Psoas muscle (tissue), 8 donors: ENCODE measurements around the gene COL23A1. TPM values are rescaled to one million over a fixed set of nuclear protein-coding genes. Genes with fewer than 3 reads are reported as not detected.

Experiments
- ATAC-seq, 4 donors: fragments of 200-7000 bp; cut with Tn5 transposase; one replicate each; pipeline ENCODE4 v1.9.1; 2020; ENCODE audit warnings: moderate library complexity in 3 of 4, mild to moderate bottlenecking in 2 of 4
- DNase-seq, 2 donors: peaks; one replicate each; pipeline ENCODE4 v3.0.0-alpha.2; 2020
- H3K27ac ChIP-seq: fragments of 200-600 bp; one replicate; pipeline ENCODE4 v1.8.0; 2022
- H3K27me3 ChIP-seq, 3 donors: fragments of 200-600 bp in 1 of 3; one replicate each; pipeline versions ENCODE4 v1.6.1 to v1.8.0; 2013 to 2022; ENCODE audit warnings: low read length in 2 of 3, mild to moderate bottlenecking in 2 of 3, moderate library complexity in 1 of 3; ENCODE audit not compliant: insufficient read depth in 3 of 3
- H3K36me3 ChIP-seq, 2 donors: fragments of 200-600 bp in 1 of 2; one replicate each; pipeline versions ENCODE4 v1.6.1 to v1.8.0; 2013 to 2022; ENCODE audit warnings: low read depth in 1 of 2, mild to moderate bottlenecking in 1 of 2, moderate library complexity in 1 of 2; ENCODE audit not compliant: insufficient read depth in 1 of 2
- H3K4me1 ChIP-seq: fragments of 200-600 bp; one replicate; pipeline ENCODE4 v1.8.0; 2022
- H3K4me3 ChIP-seq: fragments of 200-600 bp; one replicate; pipeline ENCODE4 v1.8.0; 2022; ENCODE audit warnings: mild to moderate bottlenecking
- H3K9me3 ChIP-seq: fragments of 200-600 bp; one replicate; pipeline ENCODE4 v1.8.0; 2022
- CTCF ChIP-seq: fragments of 200-600 bp; IDR thresholded peaks from one replicate; pipeline ENCODE4 v1.8.0; 2022; ENCODE audit warnings: antibody characterized with exemption
- WGBS, 3 donors: extraction: QIAGEN DNeasy Blood & Tissue Kit; methylation state at CpG; one replicate each; pipeline versions ENCODE4 v1.1.6 to v1.1.7; 2013; 5-methylcytosine and 5-hydroxymethylcytosine counted together
- intact Hi-C, 2 donors: fragments of 100-400 bp; cut with DNase I; formaldehyde crosslinking; loops; one replicate each; pipeline versions ENCODE4 v1.11.0 to v1.14.2; 2022
- polyA plus RNA-seq, 3 donors: library from polyadenylated mRNA; stranded (reverse); fragments of 200-250 nt; gene quantifications; one replicate each; pipeline ENCODE4 v1.2.3, GENCODE V29; 2013
- total RNA-seq, 4 donors: library from RNA; stranded (reverse); fragmentation: NEBNext Ultra II Directional in 2 of 4; extraction: Animal tissue kit (Norgen Biotek cat#: 25700) in 2 of 4; gene quantifications; one replicate each; pipeline versions ENCODE4 v1.2.1 to v1.2.4, GENCODE V29; 2021 to 2023
- donor health status: healthy with polysubstance abuse.
- donor health status: DM: no; HTN: no; CAD: no; lungs with moderate emphysema.
- donor health status: Bipolar disorder and iron deficiency.
- donor health status: healthy.
- donor health status: DM: yes; HTN: yes; CAD: no.
- donor health status: DM: no; HTN: no; CAD: no.
- donor health status: DM: no; HTN: no; CAD: no.
- donor health status: DM: yes; HTN: yes; CAD: no.

COL23A1 gene
- total and polyA plus RNA-seq, 7 donors: 0.66 to 3.0 (median 1.2) TPM

- peak; percentile 36 to 72 (median 60) for ATAC-seq
- peaks cover 4% of the 10 kb centered on the region for H3K4me1 ChIP-seq
- H3K9me3 ChIP-seq: peaks cover 2% of the 10 kb centered on the region
- intact Hi-C loops: loop anchor here in 1 of 2 donors (10.0 kb wide), 1 partner anchor 295 kb away; no protein-coding TSS in a partner anchor
- H3K27ac ChIP-seq: no peak overlapping the region
- TF ChIP-seq CTCF: no peak
- DNase-seq: peak; percentile 4 to 26
- peaks cover 0 to 46% (median 7%) of the 10 kb centered on the region in 3 donors for H3K27me3 ChIP-seq
- H3K36me3 ChIP-seq: no peaks in the 10 kb centered on the region
- 26 to 41% (median 32%) methylated on average over 11 of the region's 11 CpGs for WGBS, 3 donors
- no peak overlapping the region for H3K4me3 ChIP-seq
These were observed 300.8 kb downstream of the COL23A1 start for GRCh38 chr5:178289438-178289837.

DNA sequence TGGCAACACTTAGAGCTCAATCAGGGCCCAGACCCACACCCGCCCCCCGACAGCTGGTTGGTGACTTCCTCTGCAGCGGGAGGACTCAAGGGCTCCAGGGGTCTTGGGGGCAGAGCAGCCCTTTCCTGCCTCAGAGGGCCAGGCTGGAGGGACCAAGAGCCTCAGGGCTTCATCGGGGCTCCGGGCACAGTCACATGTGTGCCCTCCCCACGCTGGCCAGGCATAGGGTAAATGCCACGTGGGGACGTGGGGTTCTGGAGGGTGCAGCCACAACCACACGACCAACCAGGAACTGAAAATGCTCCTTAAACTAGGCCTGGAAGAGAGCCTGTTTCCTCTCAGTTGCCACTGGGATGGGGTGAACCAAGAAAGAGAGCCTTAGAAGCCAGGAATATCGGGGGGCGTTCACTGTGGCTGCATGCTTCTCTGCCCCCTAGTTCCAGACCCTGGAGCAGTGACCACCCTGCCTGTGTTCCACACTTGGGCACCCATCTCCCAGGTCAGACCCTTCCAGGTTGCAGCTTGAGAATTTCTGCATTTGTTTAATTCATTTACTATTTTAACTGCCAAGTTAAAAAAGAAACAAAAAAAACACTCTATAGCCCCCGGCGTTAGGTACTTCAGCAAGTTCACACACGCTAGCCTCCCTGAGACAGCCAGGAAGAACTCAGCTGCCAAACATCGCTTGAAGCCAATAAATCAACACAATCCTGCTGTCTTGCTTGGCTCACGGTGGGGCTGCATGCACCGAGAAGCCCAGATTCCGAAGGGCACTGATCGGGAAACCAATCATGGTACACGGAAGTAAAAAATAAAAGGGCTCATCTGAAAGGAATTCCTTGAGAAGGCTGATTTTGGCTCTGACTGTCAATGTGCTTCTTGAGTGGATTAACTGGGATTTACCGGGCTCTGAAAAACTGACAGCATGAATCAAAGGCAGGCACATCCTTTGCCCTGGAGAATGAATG lies 301.5 kb downstream of the COL23A1 start:
- Histone ChIP-seq H3K36me3 (no peaks in the 10 kb centered on the region), H3K27me3 (peaks cover 0 to 46% (median 7%) of the 10 kb centered on the region in 3 donors), H3K9me3 (peaks cover 10% of the 10 kb centered on the region), H3K27ac (no peak overlapping the region), H3K4me3 (no peak overlapping the region), H3K4me1 (peaks cover 4% of the 10 kb centered on the region)
- intact Hi-C loops: loop anchor here in 1 of 2 donors (10.0 kb wide), 1 partner anchor 296 kb away; no protein-coding TSS in a partner anchor
- DNase-seq: peak; percentile 2 to 45
- ATAC-seq: peak in 3 of 4 donors; percentile 52 to 70 (median 67)
- TF ChIP-seq CTCF: no peak
- 38 to 48% (median 42%) methylated on average over 19 to 21 of the region's 21 CpGs for WGBS, 3 donors

- intact Hi-C loops: loop anchor here in 1 of 2 donors (10.0 kb wide), 1 partner anchor 297 kb away; no protein-coding TSS in a partner anchor
- Histone ChIP-seq H3K9me3 (peaks cover 12% of the 10 kb centered on the region), H3K27me3 (peaks cover 0 to 40% (median 7%) of the 10 kb centered on the region in 3 donors), H3K4me3 (no peak overlapping the region), H3K36me3 (no peaks in the 10 kb centered on the region), H3K4me1 (peaks cover 4% of the 10 kb centered on the region), H3K27ac (no peak overlapping the region)
- DNase-seq: peak in 1 of 2 donors; percentile 30
- peak in 2 of 4 donors; percentile 26 to 44 for ATAC-seq
- no peak for TF ChIP-seq CTCF
- WGBS, 3 donors: 40 to 61% (median 42%) methylated on average over 10 of the region's 10 CpGs
These were observed 302.4 kb downstream of the COL23A1 start for GRCh38 chr5:178287791-178288105.

DNA sequence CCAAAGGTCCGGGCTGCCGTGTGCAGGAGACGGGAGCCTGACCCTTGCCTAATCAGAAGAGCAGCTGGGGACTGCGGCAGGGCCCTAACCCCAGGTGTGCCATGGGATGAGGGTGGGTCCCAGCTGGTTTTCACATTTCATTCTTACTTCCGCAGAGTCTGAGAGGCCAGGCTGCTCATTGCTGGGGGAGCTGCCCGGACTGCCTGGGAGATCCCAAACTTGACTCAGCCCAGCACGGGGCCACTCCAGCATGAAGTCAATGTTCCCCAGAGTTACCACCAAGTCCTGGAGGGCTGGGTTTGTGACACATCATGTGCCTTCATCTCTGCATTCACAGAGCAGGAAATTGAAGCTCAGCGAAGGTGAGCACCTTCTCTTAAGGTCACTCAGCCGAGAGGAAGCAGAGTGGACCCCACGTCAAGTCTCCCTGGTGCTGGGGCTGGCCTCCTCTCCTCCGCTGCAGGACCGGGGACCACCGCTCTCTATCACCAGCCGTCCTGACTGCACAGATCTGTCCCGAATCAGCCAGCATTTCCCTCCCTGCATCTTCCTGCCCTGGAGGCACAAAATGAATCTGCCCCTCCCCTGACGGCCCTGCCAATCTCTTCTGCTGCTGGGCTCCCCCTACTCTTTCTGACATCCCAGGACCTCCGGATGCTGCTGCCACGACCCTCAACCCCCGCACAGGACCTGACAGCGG lies 303.0 kb downstream of the COL23A1 start:
- no peak overlapping the region for H3K27ac ChIP-seq
- DNase-seq (peak; percentile 3 to 21), ATAC-seq (no peak)
- H3K27me3 ChIP-seq: peaks cover 0 to 35% (median 7%) of the 10 kb centered on the region in 3 donors
- 67 to 69% (median 68%) methylated on average over 20 of the region's 20 CpGs for WGBS, 3 donors
- no peak overlapping the region for H3K4me3 ChIP-seq
- H3K9me3 ChIP-seq: peaks cover 12% of the 10 kb centered on the region
- H3K4me1 ChIP-seq: peaks cover 4% of the 10 kb centered on the region
- intact Hi-C loops: loop anchor here in 1 of 2 donors (10.0 kb wide), 1 partner anchor 298 kb away; no protein-coding TSS in a partner anchor
- no peak for TF ChIP-seq CTCF
- H3K36me3 ChIP-seq: no peaks in the 10 kb centered on the region
